IMR-90 (cell line): Measurements from ENCODE around the gene EXOC4. TPM values are rescaled to one million over a fixed set of nuclear protein-coding genes. Genes with fewer than 3 reads are reported as not detected.

ENCODE experiments used
- ATAC-seq: fragments of 200-7000 bp; cut with Tn5 transposase; 2 replicates; pipeline ENCODE4 v1.9.1; 2020; ENCODE audit warnings: low read depth, mild to moderate bottlenecking, moderate library complexity
- BruUV-seq: library from RNA; stranded (reverse); fragments of 400-500 nt; replicated peaks from 2 replicates; lab custom pipeline; 2021; lab: Mats Ljungman, UMichigan
- CTCF ChIA-PET: fragments of 300-600 bp; formaldehyde crosslinking; extraction: SDS; loops from one replicate; lab custom pipeline; 2021; ENCODE audit warnings: antibody characterized with exemption; lab: Yijun Ruan, JAX
- POLR2A ChIA-PET: fragments of 300-600 bp; sonication (Branson Sonifier 250); formaldehyde crosslinking; loops from one replicate; lab custom pipeline; 2022; ENCODE audit warnings: antibody characterized with exemption; ENCODE audit not compliant: unreplicated experiment; lab: Charles Lee
- DNase-seq: peaks from one replicate; pipeline ENCODE4 v3.0.0; 2013
- H2AFZ ChIP-seq: replicated peaks from 2 replicates; pipeline ENCODE3; 2013; ENCODE audit warnings: low read length, mild to moderate bottlenecking; ENCODE audit not compliant: poor library complexity
- H2AK5ac ChIP-seq: 2 replicates; pipeline ENCODE4 v1.6.1; 2013; ENCODE audit warnings: low read depth, low read length, inconsistent platforms
- H2AK9ac ChIP-seq: replicated peaks from 2 replicates; pipeline ENCODE3; 2013; ENCODE audit warnings: mild to moderate bottlenecking, low read depth, low read length, moderate library complexity; ENCODE audit not compliant: poor library complexity
- H2BK120ac ChIP-seq: 2 replicates; pipeline ENCODE4 v1.6.1; 2013; ENCODE audit warnings: low read depth, low read length, inconsistent platforms
- H2BK15ac ChIP-seq: 3 replicates; pipeline ENCODE4 v1.6.1; 2013; ENCODE audit warnings: low read depth, low read length, inconsistent platforms
- H2BK20ac ChIP-seq: 2 replicates; pipeline ENCODE4 v1.6.1; 2013; ENCODE audit warnings: low read depth, mild to moderate bottlenecking, inconsistent platforms, low read length, moderate library complexity
- H2BK5ac ChIP-seq: 2 replicates; pipeline ENCODE4 v1.6.1; 2013; ENCODE audit warnings: mild to moderate bottlenecking, low read depth, low read length, inconsistent platforms; ENCODE audit not compliant: poor library complexity, severe bottlenecking
- H3K14ac ChIP-seq: replicated peaks from 2 replicates; pipeline ENCODE4 v1.6.1; 2013; ENCODE audit warnings: low read depth, low read length, inconsistent platforms
- H3K18ac ChIP-seq: 2 replicates; pipeline ENCODE4 v1.6.1; 2013; ENCODE audit warnings: low read depth, low read length, control low read depth
- H3K23ac ChIP-seq: 2 replicates; pipeline ENCODE4 v1.6.1; 2013; ENCODE audit warnings: low read depth, low read length, inconsistent platforms
- H3K27ac ChIP-seq: 2 replicates; pipeline ENCODE4 v1.5.1; 2013; ENCODE audit warnings: mild to moderate bottlenecking, control low read depth, low read length; ENCODE audit not compliant: insufficient read depth
- H3K27me3 ChIP-seq: 2 replicates; pipeline ENCODE4 v1.6.1; 2013; ENCODE audit warnings: low read length; ENCODE audit not compliant: control insufficient read depth, insufficient read depth
- H3K36me3 ChIP-seq: 2 replicates; pipeline ENCODE4 v1.6.1; 2013; ENCODE audit warnings: low read length, mixed read lengths; ENCODE audit not compliant: control insufficient read depth, insufficient read depth
- H3K4ac ChIP-seq: 2 replicates; pipeline ENCODE4 v1.6.1; 2013; ENCODE audit warnings: low read depth, low read length, inconsistent platforms
- H3K4me1 ChIP-seq: 2 replicates; pipeline ENCODE4 v1.6.1; 2013; ENCODE audit warnings: low read length, mixed read lengths; ENCODE audit not compliant: control insufficient read depth, insufficient read depth
- H3K4me2 ChIP-seq: 2 replicates; pipeline ENCODE4 v1.6.1; 2013; ENCODE audit warnings: low read depth, mild to moderate bottlenecking, control low read depth, low read length, moderate library complexity
- H3K4me3 ChIP-seq: 2 replicates; pipeline ENCODE4 v1.5.1; 2013; ENCODE audit warnings: low read depth, mild to moderate bottlenecking, control low read depth, low read length, moderate library complexity; ENCODE audit not compliant: insufficient read depth
- H3K56ac ChIP-seq: 2 replicates; pipeline ENCODE4 v1.6.1; 2013; ENCODE audit warnings: low read length, inconsistent platforms; ENCODE audit not compliant: insufficient read depth; ENCODE audit errors: extremely low read depth
- H3K79me1 ChIP-seq, 2 experiments: 2 replicates each; pipeline ENCODE4 v1.6.1; 2013; ENCODE audit warnings: low read length in 2 of 2, inconsistent platforms in 1 of 2, low read depth in 1 of 2
- H3K9ac ChIP-seq: 2 replicates; pipeline ENCODE4 v1.6.1; 2013; ENCODE audit warnings: low read depth, low read length, control low read depth
- H3K9me1 ChIP-seq: 2 replicates; pipeline ENCODE4 v1.6.1; 2013; ENCODE audit warnings: low read length, inconsistent platforms; ENCODE audit not compliant: insufficient read depth
- H3K9me3 ChIP-seq: 2 replicates; pipeline ENCODE4 v1.6.1; 2013; ENCODE audit warnings: low read length; ENCODE audit not compliant: control insufficient read depth, insufficient read depth
- H4K20me1 ChIP-seq: 2 replicates; pipeline ENCODE4 v1.6.1; 2013; ENCODE audit warnings: low read length, inconsistent platforms; ENCODE audit not compliant: insufficient read depth
- H4K5ac ChIP-seq: 2 replicates; pipeline ENCODE4 v1.6.1; 2013; ENCODE audit warnings: mild to moderate bottlenecking, low read depth, low read length, control low read depth
- H4K8ac ChIP-seq, 2 experiments: 2 replicates each; pipeline ENCODE4 v1.6.1; 2013; ENCODE audit warnings: low read depth in 2 of 2, low read length in 2 of 2, control low read depth in 1 of 2, inconsistent platforms in 1 of 2
- H4K91ac ChIP-seq: 2 replicates; pipeline ENCODE4 v1.6.1; 2013; ENCODE audit warnings: low read depth, low read length, inconsistent platforms; ENCODE audit not compliant: insufficient read depth
- BHLHE40 ChIP-seq: fragments of 150-350 bp; IDR thresholded peaks from 2 replicates; pipeline ENCODE4 v1.6.1; 2016; ENCODE audit warnings: mild to moderate bottlenecking, low read depth, low read length
- CEBPB ChIP-seq: IDR thresholded peaks from 2 replicates; pipeline ENCODE4 v1.6.1; 2012; ENCODE audit warnings: low read depth, low read length, improper control_type of control experiment
- FOS ChIP-seq: fragments of 150-350 bp; IDR thresholded peaks from 2 replicates; pipeline ENCODE4 v1.6.1; 2016; ENCODE audit warnings: low read depth, low read length
- MAZ ChIP-seq: IDR thresholded peaks from 2 replicates; pipeline ENCODE4 v1.6.1; 2012; ENCODE audit warnings: low read depth, mild to moderate bottlenecking, low read length, improper control_type of control experiment, moderate library complexity, borderline replicate concordance
- NFE2L2 ChIP-seq: fragments of 150-350 bp; IDR thresholded peaks from 2 replicates; pipeline ENCODE4 v1.6.1; 2016; ENCODE audit warnings: low read depth, mild to moderate bottlenecking, low read length
- POLR2A ChIP-seq: IDR thresholded peaks from 2 replicates; pipeline ENCODE4 v1.6.1; 2012; ENCODE audit warnings: mild to moderate bottlenecking, low read depth, low read length
- RAD21 ChIP-seq: IDR thresholded peaks from 2 replicates; pipeline ENCODE4 v1.6.1; 2012; ENCODE audit warnings: low read length, improper control_type of control experiment
- RCOR1 ChIP-seq: IDR thresholded peaks from 2 replicates; pipeline ENCODE4 v1.6.1; 2012; ENCODE audit warnings: mild to moderate bottlenecking, low read length, improper control_type of control experiment; ENCODE audit not compliant: insufficient replicate concordance
- RFX5 ChIP-seq: IDR thresholded peaks from 2 replicates; pipeline ENCODE4 v1.8.0; 2012; ENCODE audit warnings: low read depth, mild to moderate bottlenecking, low read length, moderate library complexity
- SMC3 ChIP-seq: fragments of 150-350 bp; IDR thresholded peaks from 2 replicates; pipeline ENCODE4 v1.6.1; 2016; ENCODE audit warnings: low read depth, mild to moderate bottlenecking, antibody characterized with exemption, low read length, moderate library complexity
- WGBS, 2 experiments: methylation state at CpG; one replicate each; pipeline versions ENCODE4 v1.1.5 to v1.1.7; 2013; ENCODE audit warnings: missing lambda C conversion rate in 2 of 2; ENCODE audit not compliant: insufficient read length in 1 of 2; ENCODE audit errors: extremely low coverage in 2 of 2; 5-methylcytosine and 5-hydroxymethylcytosine counted together
- dilution Hi-C: fragments of 300-500 bp; cut with HindIII; formaldehyde crosslinking; loops from one replicate; pipeline ENCODE4 v1.14.3; 2018; ENCODE audit warnings: low sequenced_read_pairs; ENCODE audit not compliant: unreplicated experiment
- in situ Hi-C: fragments of 300-500 bp; cut with MboI; formaldehyde crosslinking; loops from 3 replicates; pipeline ENCODE4 v1.14.3; 2019; ENCODE audit warnings: low sequenced_read_pairs, inconsistent platforms, mixed read lengths
- intact Hi-C: fragments of 100-400 bp; cut with micrococcal nuclease; formaldehyde crosslinking; loops from 2 replicates; pipeline ENCODE4 v1.10.0; 2022
- polyA plus RNA-seq, 3 experiments: library from polyadenylated mRNA; depleted of rRNA; stranded (reverse); fragments of >200 nt; gene quantifications; 2 replicates each; pipeline ENCODE4 v1.2.3, GENCODE V29; 2012; ENCODE audit warnings: low replicate concordance in 1 of 3
- total RNA-seq: library from RNA; depleted of rRNA; stranded (reverse); fragments of >200 nt; gene quantifications from 2 replicates; pipeline ENCODE4 v1.2.3, GENCODE V29; 2012
- TF ChIP-seq, protein P1 (sequence below): fragments of 150-350 bp; IDR thresholded peaks from 2 replicates; pipeline ENCODE4 v1.6.1; 2017; ENCODE audit warnings: mild to moderate bottlenecking, antibody characterized with exemption, low read length, low read depth
- TF ChIP-seq, protein P2 (sequence below): conservative IDR thresholded peaks from 2 replicates; pipeline ENCODE4 v1.5.1; 2012; ENCODE audit warnings: mild to moderate bottlenecking, low read depth, low read length, improper control_type of control experiment

The EXOC4 gene
- total and polyA plus RNA-seq, 2 of the 4 experiments (the other 2 are of a cell fraction): 25.4 to 94.6 TPM

DNA sequence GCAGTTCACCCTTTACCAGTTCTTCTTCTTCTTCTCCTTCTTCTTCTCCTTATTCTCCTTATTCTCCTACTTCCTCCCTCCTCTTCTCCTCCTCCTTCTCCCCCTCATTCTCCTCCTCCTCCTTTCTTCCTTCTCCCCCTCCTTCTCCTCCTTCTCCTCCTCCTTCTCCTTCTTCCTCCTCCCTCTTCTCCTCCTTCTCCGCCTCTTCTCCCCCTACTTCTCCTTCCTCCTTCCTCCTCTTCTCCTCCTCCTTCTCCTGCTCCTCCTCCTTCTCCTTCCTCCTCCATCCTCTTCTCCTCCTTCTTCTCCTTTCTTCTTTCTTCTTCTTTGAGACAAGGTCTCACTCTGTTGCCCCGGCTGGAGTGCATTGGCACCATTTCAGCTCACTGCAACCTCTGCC is 816.3 kb downstream of the EXOC4 start:
- Histone ChIP-seq H4K91ac (no peak overlapping the region), H3K18ac (no peak overlapping the region), H4K5ac (no peak overlapping the region), H3K9me3 (no peaks in the 10 kb centered on the region), H2BK120ac (no peak overlapping the region), H4K8ac (no peak overlapping the region), H3K56ac (no peak overlapping the region), H2BK5ac (no peak overlapping the region), H2AK5ac (no peak overlapping the region), H2BK20ac (no peak overlapping the region), H3K27me3 (no peaks in the 10 kb centered on the region), H2AK9ac (no peak overlapping the region), H3K4ac (no peak overlapping the region), H2AFZ (no peak overlapping the region), H3K36me3 (no peaks in the 10 kb centered on the region), H3K79me1 (no peaks in the 10 kb centered on the region), H3K14ac (no peak overlapping the region), H3K4me2 (no peak overlapping the region), H3K4me1 (no peaks in the 10 kb centered on the region), H3K9ac (no peak overlapping the region), H3K23ac (no peak overlapping the region), H3K27ac (no peak overlapping the region), H2BK15ac (no peak overlapping the region), H4K20me1 (no peaks in the 10 kb centered on the region), H3K9me1 (peaks cover 2% of the 10 kb centered on the region; the same call in 1 of the 2 replicates), H3K4me3 (no peak overlapping the region)
- DNase-seq (no peak), ATAC-seq (no peak)
- ChIA-PET CTCF (no interaction called here), POLR2A (no interaction called here)
- intact Hi-C loops: no loop called here
- no TSS peak for BruUV-seq
- no peak for TF ChIP-seq POLR2A
- no peak for TF ChIP-seq RCOR1
- no peak for TF ChIP-seq BHLHE40
- TF ChIP-seq SMC3: no peak
- TF ChIP-seq RAD21: no peak
- no peak for TF ChIP-seq RFX5
- no peak for TF ChIP-seq FOS
- TF ChIP-seq, protein P1, sequence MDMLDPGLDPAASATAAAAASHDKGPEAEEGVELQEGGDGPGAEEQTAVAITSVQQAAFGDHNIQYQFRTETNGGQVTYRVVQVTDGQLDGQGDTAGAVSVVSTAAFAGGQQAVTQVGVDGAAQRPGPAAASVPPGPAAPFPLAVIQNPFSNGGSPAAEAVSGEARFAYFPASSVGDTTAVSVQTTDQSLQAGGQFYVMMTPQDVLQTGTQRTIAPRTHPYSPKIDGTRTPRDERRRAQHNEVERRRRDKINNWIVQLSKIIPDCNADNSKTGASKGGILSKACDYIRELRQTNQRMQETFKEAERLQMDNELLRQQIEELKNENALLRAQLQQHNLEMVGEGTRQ: no peak
- no peak for TF ChIP-seq MAZ
- TF ChIP-seq, protein P2, sequence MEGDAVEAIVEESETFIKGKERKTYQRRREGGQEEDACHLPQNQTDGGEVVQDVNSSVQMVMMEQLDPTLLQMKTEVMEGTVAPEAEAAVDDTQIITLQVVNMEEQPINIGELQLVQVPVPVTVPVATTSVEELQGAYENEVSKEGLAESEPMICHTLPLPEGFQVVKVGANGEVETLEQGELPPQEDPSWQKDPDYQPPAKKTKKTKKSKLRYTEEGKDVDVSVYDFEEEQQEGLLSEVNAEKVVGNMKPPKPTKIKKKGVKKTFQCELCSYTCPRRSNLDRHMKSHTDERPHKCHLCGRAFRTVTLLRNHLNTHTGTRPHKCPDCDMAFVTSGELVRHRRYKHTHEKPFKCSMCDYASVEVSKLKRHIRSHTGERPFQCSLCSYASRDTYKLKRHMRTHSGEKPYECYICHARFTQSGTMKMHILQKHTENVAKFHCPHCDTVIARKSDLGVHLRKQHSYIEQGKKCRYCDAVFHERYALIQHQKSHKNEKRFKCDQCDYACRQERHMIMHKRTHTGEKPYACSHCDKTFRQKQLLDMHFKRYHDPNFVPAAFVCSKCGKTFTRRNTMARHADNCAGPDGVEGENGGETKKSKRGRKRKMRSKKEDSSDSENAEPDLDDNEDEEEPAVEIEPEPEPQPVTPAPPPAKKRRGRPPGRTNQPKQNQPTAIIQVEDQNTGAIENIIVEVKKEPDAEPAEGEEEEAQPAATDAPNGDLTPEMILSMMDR: no peak
- no peak for TF ChIP-seq CEBPB
- no peak for TF ChIP-seq NFE2L2
- in situ Hi-C loops: no loop called here
- WGBS, 2 experiments: 100% methylated on average over 1 of the region's 2 CpGs; no CpG with 5 or more reads in 1 of the 2 experiments
- dilution Hi-C loops: no loop called here
